NOMO-1 (cell line): Measurements from ENCODE around the gene GFY.
A peak's percentile ranks its signal among the peaks of the same experiment; 100 is the strongest.

ENCODE experiments used
- DNase-seq, 2 experiments: peaks; one replicate each; lab custom pipeline; 2025; ENCODE audit not compliant: unreplicated experiment in 2 of 2; lab: John Stamatoyannopoulos, UW

The GFY gene

GRCh38 chr19:49408816-49409440 lies 16.3 kb upstream of the GFY start:
- DNase-seq = no peak

- peak; percentile 55 to 77 for DNase-seq
Observed at GRCh38 chr19:49409441-49410029, 15.7 kb upstream of the GFY start.

GRCh38 chr19:49411681-49412326 lies 13.4 kb upstream of the GFY start:
- DNase-seq = no peak

GRCh38 chr19:49413348-49413747 lies 11.8 kb upstream of the GFY start:
- no peak for DNase-seq

- no peak for DNase-seq
Observed at GRCh38 chr19:49414256-49414655, 10.9 kb upstream of the GFY start.

GRCh38 chr19:49415102-49415809 lies 9.9 kb upstream of the GFY start:
- no peak for DNase-seq

GRCh38 chr19:49415810-49416200 lies 9.4 kb upstream of the GFY start:
- no peak for DNase-seq

GRCh38 chr19:49417088-49417487 lies 8.1 kb upstream of the GFY start:
- DNase-seq = no peak

GRCh38 chr19:49418511-49418910 lies 6.7 kb upstream of the GFY start:
- DNase-seq = no peak

- DNase-seq = no peak
Observed at GRCh38 chr19:49419173-49419572, 6.0 kb upstream of the GFY start.

GRCh38 chr19:49420227-49420626 lies 5.0 kb upstream of the GFY start:
- DNase-seq = no peak

GRCh38 chr19:49421039-49421877 lies 3.9 kb upstream of the GFY start:
- DNase-seq = peak; percentile 53 to 77

GRCh38 chr19:49421878-49422202 lies 3.3 kb upstream of the GFY start:
- DNase-seq = no peak

GRCh38 chr19:49422407-49423070 lies 2.6 kb upstream of the GFY start:
- peak; percentile 64 to 89 for DNase-seq

GRCh38 chr19:49423071-49423984 lies 1.9 kb upstream of the GFY start, which contains the start of gene PTH2:
Gene PTH2 (minus strand): TSS chr19:49423441. CDS start chr19:49423339, 102 bp downstream.
- DNase-seq = no peak

GRCh38 chr19:49423985-49424303 lies 1.2 kb upstream of the GFY start:
- no peak for DNase-seq

- no peak for DNase-seq
Observed at GRCh38 chr19:49425922-49426592, 869 bp downstream of the GFY start.

- no peak for DNase-seq
Observed at GRCh38 chr19:49427339-49427738, 2.2 kb downstream of the GFY start.
